Measurements from ENCODE around the gene C11orf87. TPM values are rescaled to one million over a fixed set of nuclear protein-coding genes. Genes with fewer than 3 reads are reported as not detected.

The C11orf87 gene
- total and polyA plus RNA-seq, 8 donors: not detected

- H3K4me3 ChIP-seq: no peak overlapping the region
- ATAC-seq: no peak
- H3K4me1 ChIP-seq: no peaks in the 10 kb centered on the region
- no peak overlapping the region for H3K27ac ChIP-seq
- FAIRE-seq: no peak
- intact Hi-C loops (cut with DNase I): no loop called here
- no peaks in the 10 kb centered on the region for H3K27me3 ChIP-seq
- no peak for DNase-seq
- H3K9me3 ChIP-seq: no peaks in the 10 kb centered on the region
- H3K36me3 ChIP-seq: no peaks in the 10 kb centered on the region
- TF ChIP-seq CTCF (IDR thresholded peaks at IDR 0.05): no peak
These were observed 44.0 kb upstream of the C11orf87 start for GRCh38 chr11:109378034-109378433.

GRCh38 chr11:109383306-109383705 is 38.7 kb upstream of the C11orf87 start:
- DNase-seq (no peak), ATAC-seq (no peak), FAIRE-seq (no peak)
- Histone ChIP-seq H3K4me3 (no peak overlapping the region), H3K4me1 (no peaks in the 10 kb centered on the region), H3K27me3 (no peaks in the 10 kb centered on the region), H3K9me3 (no peaks in the 10 kb centered on the region), H3K36me3 (no peaks in the 10 kb centered on the region), H3K27ac (no peak overlapping the region)
- WGBS, 2 donors: 70 to 76% methylated on average over 1 of the region's 1 CpG
- intact Hi-C loops (cut with DNase I): no loop called here
- TF ChIP-seq CTCF (IDR thresholded peaks at IDR 0.05): no peak

- H3K27ac ChIP-seq: no peak overlapping the region
- no peaks in the 10 kb centered on the region for H3K4me1 ChIP-seq
- ATAC-seq (no peak), FAIRE-seq (no peak), DNase-seq (no peak)
- no peak overlapping the region for H3K4me3 ChIP-seq
- no peak for TF ChIP-seq CTCF (IDR thresholded peaks at IDR 0.05)
- WGBS, 2 donors: 46 to 83% methylated on average over 1 of the region's 1 CpG
- H3K36me3 ChIP-seq: no peaks in the 10 kb centered on the region
- no peaks in the 10 kb centered on the region for H3K27me3 ChIP-seq
- intact Hi-C loops (cut with DNase I): no loop called here
- H3K9me3 ChIP-seq: no peaks in the 10 kb centered on the region
These were observed 37.1 kb upstream of the C11orf87 start for GRCh38 chr11:109384873-109385272.

GRCh38 chr11:109388982-109389381 is 33.0 kb upstream of the C11orf87 start:
- Histone ChIP-seq H3K27me3 (no peaks in the 10 kb centered on the region), H3K36me3 (no peaks in the 10 kb centered on the region), H3K4me3 (no peak overlapping the region), H3K4me1 (no peaks in the 10 kb centered on the region), H3K9me3 (no peaks in the 10 kb centered on the region), H3K27ac (no peak overlapping the region)
- no peak for DNase-seq
- no peak for ATAC-seq
- WGBS, 2 donors: 69 to 71% methylated on average over 3 of the region's 3 CpGs
- no peak for FAIRE-seq
- TF ChIP-seq CTCF (IDR thresholded peaks at IDR 0.05): no peak
- intact Hi-C loops (cut with DNase I): no loop called here

GRCh38 chr11:109390752-109391151 is 31.2 kb upstream of the C11orf87 start:
- FAIRE-seq: no peak
- no peak overlapping the region for H3K4me3 ChIP-seq
- no peak for DNase-seq
- H3K9me3 ChIP-seq: no peaks in the 10 kb centered on the region
- H3K27me3 ChIP-seq: no peaks in the 10 kb centered on the region
- H3K4me1 ChIP-seq: no peaks in the 10 kb centered on the region
- intact Hi-C loops (cut with DNase I): no loop called here
- 81 to 88% methylated on average over 2 of the region's 2 CpGs for WGBS, 2 donors
- no peaks in the 10 kb centered on the region for H3K36me3 ChIP-seq
- TF ChIP-seq CTCF (IDR thresholded peaks at IDR 0.05): no peak
- ATAC-seq: no peak
- H3K27ac ChIP-seq: no peak overlapping the region

Data from pancreas (tissue), 10 donors.